ENCODE data around the gene FBXW8.

Gene FBXW8

GRCh38 chr12:116958402-116959197 lies 47.9 kb downstream of the FBXW8 start:
- no peak for TF ChIP-seq CTCF (conservative IDR thresholded peaks at IDR 0.05; ENCODE audit: low read depth, low read length)
- H3K4me3 ChIP-seq (ENCODE audit: low read length), result no peak overlapping the region
- no peak for DNase-seq (ENCODE audit: low read depth)

GRCh38 chr12:116959198-116959460 lies 48.4 kb downstream of the FBXW8 start:
- no peak for DNase-seq (ENCODE audit: low read depth)
- H3K4me3 ChIP-seq (ENCODE audit: low read length), result no peak overlapping the region
- TF ChIP-seq CTCF (conservative IDR thresholded peaks at IDR 0.05; ENCODE audit: low read depth, low read length), result no peak

- no peak overlapping the region for H3K4me3 ChIP-seq (ENCODE audit: low read length)
- no peak for DNase-seq (ENCODE audit: low read depth)
- TF ChIP-seq CTCF (conservative IDR thresholded peaks at IDR 0.05; ENCODE audit: low read depth, low read length), result no peak
Measured at GRCh38 chr12:116959845-116960514, 49.2 kb downstream of the FBXW8 start.

GRCh38 chr12:116962197-116962596 lies 51.4 kb downstream of the FBXW8 start:
- no peak for DNase-seq (ENCODE audit: low read depth)
- no peak for TF ChIP-seq CTCF (conservative IDR thresholded peaks at IDR 0.05; ENCODE audit: low read depth, low read length)
- no peak overlapping the region for H3K4me3 ChIP-seq (ENCODE audit: low read length)

- no peak for DNase-seq (ENCODE audit: low read depth)
- no peak overlapping the region for H3K4me3 ChIP-seq (ENCODE audit: low read length)
- no peak for TF ChIP-seq CTCF (conservative IDR thresholded peaks at IDR 0.05; ENCODE audit: low read depth, low read length)
Measured at GRCh38 chr12:116962783-116963356, 52.1 kb downstream of the FBXW8 start.

GRCh38 chr12:116964054-116965050 lies 53.6 kb downstream of the FBXW8 start:
- H3K4me3 ChIP-seq (ENCODE audit: low read length), result no peak overlapping the region
- no peak for DNase-seq (ENCODE audit: low read depth)
- TF ChIP-seq CTCF (conservative IDR thresholded peaks at IDR 0.05; ENCODE audit: low read depth, low read length), result no peak
